ENCODE results near the gene ZFYVE9. TPM values are rescaled to one million over a fixed set of nuclear protein-coding genes. Genes with fewer than 3 reads are reported as not detected.

Gene ZFYVE9
- total and polyA plus RNA-seq, 9 of the 15 experiments (the other 6 are each of a cell fraction or from before 2014, with no cell fraction given) = 0.52 to 14.4 (median 8.9) TPM

- H3K27ac ChIP-seq (ENCODE audit: extremely low read depth, low read depth, low read length) = no peak overlapping the region; the same call in 1 of the 3 replicates
- H3K9me3 ChIP-seq (replicated peaks; ENCODE audit: control insufficient read depth, insufficient read depth, low read depth, low read length) = no peaks in the 10 kb centered on the region
- H3K9me1 ChIP-seq (ENCODE audit: control insufficient read depth, insufficient read depth, low read length) = no peaks in the 10 kb centered on the region
- peak overlapping the region; percentile 97 for H2AFZ ChIP-seq (ENCODE audit: low read depth, low read length)
- 33% methylated on average over 2 of the region's 2 CpGs for WGBS (ENCODE audit: insufficient coverage, low coverage, missing lambda C conversion rate)
- ATAC-seq (no peak), FAIRE-seq (peak; percentile 32), DNase-seq (ENCODE audit: extremely low read depth in 1 of 4, low spot score in 3 of 4) (no peak)
- no peaks in the 10 kb centered on the region for H3K27me3 ChIP-seq (ENCODE audit: control insufficient read depth in 2 of 2, insufficient read depth in 2 of 2, low read length in 2 of 2)
- H3K79me2 ChIP-seq (ENCODE audit: control insufficient read depth, insufficient read depth, low read length) = peaks cover 36% of the 10 kb centered on the region
- H4K20me1 ChIP-seq (replicated peaks; ENCODE audit: control insufficient read depth, insufficient read depth, low read length) = no peaks in the 10 kb centered on the region
- in situ Hi-C loops (cut with MboI) = loop anchor here (25.0 kb wide), 1 partner anchor 546 kb away; the partner anchor contains the start of gene COA7
- intact Hi-C loops (cut with micrococcal nuclease) = loop anchor here (5.0 kb wide), 1 partner anchor 86 kb away; no protein-coding TSS in a partner anchor
- peaks cover 19% of the 10 kb centered on the region in 2 experiments for H3K4me1 ChIP-seq (replicated peaks in 1 of 2; ENCODE audit: control insufficient read depth in 2 of 2, insufficient read depth in 2 of 2, low read length in 2 of 2)
- ChIA-PET CTCF (ENCODE audit: low intra/inter-chr PET ratio) (interaction anchor here (0.5 to 2.2 kb wide), 6 partner anchors 68 to 830 kb away, joined by 3 to 15 read pairs (median 4); no protein-coding TSS in a partner anchor), POLR2A (interaction anchor here (1.2 to 1.6 kb wide), 2 partner anchors 21 to 194 kb away, joined by 3 to 4 read pairs; no protein-coding TSS in a partner anchor)
- peak overlapping the region; percentile 97 for H3K4me2 ChIP-seq (ENCODE audit: insufficient read depth, low read length)
- peak overlapping the region in 1 of 2 experiments; percentile 88; a peak in 2 of 4 replicates for H3K9ac ChIP-seq (ENCODE audit: insufficient read depth in 1 of 2, low read depth in 2 of 2, low read length in 2 of 2)
- BruUV-seq (replicated peaks) = TSS peak; percentile 63
- no peak overlapping the region for H3K4me3 ChIP-seq
- no peaks in the 10 kb centered on the region for H3K36me3 ChIP-seq (ENCODE audit: control insufficient read depth, insufficient read depth, low read length)
- TF ChIP-seq JUNB (CRISPR knock-in tag; conservative IDR thresholded peaks at IDR 0.05) (no peak), ZNF561 (CRISPR knock-in tag; conservative IDR thresholded peaks at IDR 0.05) (0 out of 2 replicates have a peak, but pooled peaks have one; percentile 19), XRCC4 (IDR thresholded peaks at IDR 0.05; ENCODE audit: extremely low read depth, insufficient read depth, insufficient read length) (no peak), ZNF76 (CRISPR knock-in tag; IDR thresholded peaks at IDR 0.05; ENCODE audit: borderline replicate concordance) (no peak), ZNF57 (CRISPR knock-in tag; IDR thresholded peaks at IDR 0.05) (no peak), GATAD2A (IDR thresholded peaks at IDR 0.05) (0 out of 2 replicates have a peak, but pooled peaks have one; percentile 15), NELFE (IDR thresholded peaks at IDR 0.05; ENCODE audit: insufficient read depth, insufficient read length) (no peak), OTX1 (CRISPR knock-in tag; IDR thresholded peaks at IDR 0.05) (no peak), ZNF23 (CRISPR knock-in tag; IDR thresholded peaks at IDR 0.05) (no peak), SMAD2 (IDR thresholded peaks at IDR 0.05; ENCODE audit: low read depth, low read length) (no peak), NFRKB (IDR thresholded peaks at IDR 0.05; ENCODE audit: low read depth) (0 out of 2 replicates have a peak, but pooled peaks have one; percentile 35), CEBPG (CRISPR knock-in tag; IDR thresholded peaks at IDR 0.05) (no peak), CEBPG (tag; conservative IDR thresholded peaks at IDR 0.05 in 1 of 2, IDR thresholded peaks at IDR 0.05 in 1 of 2) (0 out of 4 replicates have a peak, but pooled peaks of 1 of the 2 experiments have one; percentile 22), LCOR (CRISPR knock-in tag; IDR thresholded peaks at IDR 0.05) (0 out of 2 replicates have a peak, but pooled peaks have one; percentile 3), HLTF (IDR thresholded peaks at IDR 0.05) (0 out of 2 replicates have a peak, but pooled peaks have one; percentile 31), ZSCAN32 (CRISPR knock-in tag; IDR thresholded peaks at IDR 0.05) (no peak), GATA2 (CRISPR knock-in tag; IDR thresholded peaks at IDR 0.05) (0 out of 2 replicates have a peak, but pooled peaks have one; percentile 8), SMARCE1 (IDR thresholded peaks at IDR 0.05) (0 out of 2 replicates have a peak, but pooled peaks have one; percentile 12), CEBPB (tag; IDR thresholded peaks at IDR 0.05) (peak; percentile 63), ILF3 (IDR thresholded peaks at IDR 0.05; ENCODE audit: borderline replicate concordance) (no peak), FOXK2 (conservative IDR thresholded peaks at IDR 0.05 in 1 of 2, IDR thresholded peaks at IDR 0.05 in 1 of 2; ENCODE audit: low read depth in 2 of 2) (0 out of 4 replicates have a peak, but pooled peaks of 1 of the 2 experiments have one; percentile 33)
- TF ChIP-seq, protein P1, sequence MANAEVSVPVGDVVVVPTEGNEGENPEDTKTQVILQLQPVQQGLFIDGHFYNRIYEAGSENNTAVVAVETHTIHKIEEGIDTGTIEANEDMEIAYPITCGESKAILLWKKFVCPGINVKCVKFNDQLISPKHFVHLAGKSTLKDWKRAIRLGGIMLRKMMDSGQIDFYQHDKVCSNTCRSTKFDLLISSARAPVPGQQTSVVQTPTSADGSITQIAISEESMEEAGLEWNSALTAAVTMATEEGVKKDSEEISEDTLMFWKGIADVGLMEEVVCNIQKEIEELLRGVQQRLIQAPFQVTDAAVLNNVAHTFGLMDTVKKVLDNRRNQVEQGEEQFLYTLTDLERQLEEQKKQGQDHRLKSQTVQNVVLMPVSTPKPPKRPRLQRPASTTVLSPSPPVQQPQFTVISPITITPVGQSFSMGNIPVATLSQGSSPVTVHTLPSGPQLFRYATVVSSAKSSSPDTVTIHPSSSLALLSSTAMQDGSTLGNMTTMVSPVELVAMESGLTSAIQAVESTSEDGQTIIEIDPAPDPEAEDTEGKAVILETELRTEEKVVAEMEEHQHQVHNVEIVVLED (CRISPR knock-in tag; IDR thresholded peaks at IDR 0.05) = 0 out of 2 replicates have a peak, but pooled peaks have one; percentile 14
Measured at GRCh38 chr1:52140633-52141512, 1.0 kb upstream of the ZFYVE9 start.

Measured in K562 (cell line).